Spinal cord (tissue), 10 donors: ENCODE results near the gene SMARCA4. TPM values are rescaled to one million over a fixed set of nuclear protein-coding genes. Genes with fewer than 3 reads are reported as not detected.
"Not testable (repeated sequence)": the region's sequence is repeated elsewhere in the genome, so short reads cannot be mapped to it uniquely, and the experiment has no call there.

Source experiments
- DNase-seq, 6 donors: peaks; one replicate each; pipeline versions ENCODE4 v3.0.0 to v3.0.0-alpha.2; 2013 to 2015; ENCODE audit warnings: low spot score in 6 of 6, low read depth in 4 of 6
- H3K27ac ChIP-seq: one replicate; pipeline ENCODE4 v1.5.1; 2013; ENCODE audit warnings: low read depth, low read length, control low read depth
- H3K27me3 ChIP-seq: one replicate; pipeline ENCODE4 v1.6.1; 2013; ENCODE audit warnings: low read length; ENCODE audit not compliant: control insufficient read depth, insufficient read depth
- H3K36me3 ChIP-seq: one replicate; pipeline ENCODE4 v1.6.1; 2013; ENCODE audit warnings: low read length; ENCODE audit not compliant: control insufficient read depth, insufficient read depth
- H3K4me1 ChIP-seq: one replicate; pipeline ENCODE4 v1.6.1; 2013; ENCODE audit warnings: low read length; ENCODE audit not compliant: control insufficient read depth, insufficient read depth
- H3K4me3 ChIP-seq: one replicate; pipeline ENCODE4 v1.5.1; 2013; ENCODE audit warnings: low read depth, low read length, control low read depth
- H3K9me3 ChIP-seq: one replicate; pipeline ENCODE4 v1.6.1; 2013; ENCODE audit warnings: low read length; ENCODE audit not compliant: control insufficient read depth, insufficient read depth
- WGBS: methylation state at CpG from one replicate; pipeline ENCODE4 v1.1.5; 2013; ENCODE audit warnings: missing lambda C conversion rate; ENCODE audit not compliant: insufficient coverage; 5-methylcytosine and 5-hydroxymethylcytosine counted together
- polyA plus RNA-seq, 2 donors: library from polyadenylated mRNA; unstranded; fragments of 120-200 nt; gene quantifications; one replicate each; pipeline ENCODE4 v1.2.1, GENCODE V29; 2013; ENCODE audit not compliant: insufficient read length in 2 of 2
- total RNA-seq, 2 donors: library from RNA; depleted of rRNA in 1 of 2; stranded (reverse); fragments of 120-200 nt in 1 of 2; fragments of >200 nt in 1 of 2; gene quantifications; one replicate each; pipeline versions ENCODE4 v1.2.3 to v1.2.4, GENCODE V29; 2013 to 2014
- donor health status: healthy.

SMARCA4 gene
- total and polyA plus RNA-seq, 4 donors, result 86.5 to 228 (median 159) TPM

- DNase-seq, H3K4me3 ChIP-seq, H3K9me3 ChIP-seq, H3K27me3 ChIP-seq, H3K36me3 ChIP-seq, H3K27ac ChIP-seq: not testable (repeated sequence)
- 94% methylated on average over 8 of the region's 19 CpGs for WGBS
- H3K4me1 ChIP-seq, result peaks cover 24% of the 10 kb centered on the region
Measured at GRCh38 chr19:10959277-10959968, 1.4 kb upstream of the SMARCA4 start.

- DNase-seq, result peak in 2 of 6 donors; percentile 57 to 63
- Histone ChIP-seq H3K36me3 (peaks cover 6% of the 10 kb centered on the region), H3K4me1 (peaks cover 34% of the 10 kb centered on the region), H3K9me3 (no peaks in the 10 kb centered on the region), H3K4me3 (peak overlapping the region; percentile 94), H3K27ac (peak overlapping the region; percentile 90), H3K27me3 (no peaks in the 10 kb centered on the region)
- WGBS, result under 1% methylated on average over 88 of the region's 92 CpGs
Measured at GRCh38 chr19:10961073-10961860, 437 bp downstream of the SMARCA4 start.

GRCh38 chr19:10962863-10963262 is 2.0 kb downstream of the SMARCA4 start:
- H3K36me3 ChIP-seq, result peaks cover 10% of the 10 kb centered on the region
- H3K4me1 ChIP-seq, result peaks cover 40% of the 10 kb centered on the region
- WGBS, result 79% methylated on average over 6 of the region's 10 CpGs
- no peak overlapping the region for H3K4me3 ChIP-seq
- no peak for DNase-seq
- H3K27ac ChIP-seq, result no peak overlapping the region
- H3K9me3 ChIP-seq, result no peaks in the 10 kb centered on the region
- no peaks in the 10 kb centered on the region for H3K27me3 ChIP-seq

- no peak for DNase-seq
- 61% methylated on average over 2 of the region's 4 CpGs for WGBS
- no peak overlapping the region for H3K4me3 ChIP-seq
- H3K4me1 ChIP-seq, result peaks cover 46% of the 10 kb centered on the region
- H3K27ac ChIP-seq, result no peak overlapping the region
- H3K27me3 ChIP-seq, result no peaks in the 10 kb centered on the region
- no peaks in the 10 kb centered on the region for H3K9me3 ChIP-seq
- peaks cover 14% of the 10 kb centered on the region for H3K36me3 ChIP-seq
Measured at GRCh38 chr19:10963865-10964264, 3.0 kb downstream of the SMARCA4 start.

DNA sequence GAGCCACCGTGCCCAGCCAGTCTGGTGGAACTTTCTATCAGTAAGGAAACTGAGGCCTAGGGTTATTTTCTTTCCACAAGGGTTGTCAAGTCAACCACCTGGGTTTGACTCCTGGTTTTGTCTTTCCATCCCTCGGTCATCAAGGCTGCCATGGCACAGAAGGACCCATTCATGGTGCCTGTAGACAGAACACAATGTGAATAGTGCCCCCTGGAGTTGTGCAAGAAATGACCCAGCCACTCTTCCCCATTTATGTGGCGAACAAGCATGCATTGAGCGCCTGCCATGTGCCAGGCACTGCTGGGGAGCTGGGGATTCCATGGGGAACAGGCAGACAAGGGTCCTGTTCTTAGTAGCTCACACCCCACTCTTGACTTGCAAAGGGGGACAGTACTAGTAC is 4.1 kb downstream of the SMARCA4 start:
- Histone ChIP-seq H3K36me3 (peaks cover 14% of the 10 kb centered on the region), H3K27ac (no peak overlapping the region), H3K4me1 (peaks cover 46% of the 10 kb centered on the region), H3K9me3 (no peaks in the 10 kb centered on the region), H3K27me3 (no peaks in the 10 kb centered on the region), H3K4me3 (no peak overlapping the region)
- peak in 1 of 6 donors; percentile 36 for DNase-seq
- WGBS, result 61% methylated on average over 3 of the region's 4 CpGs

GRCh38 chr19:10965398-10965797 is 4.6 kb downstream of the SMARCA4 start:
- Histone ChIP-seq H3K36me3 (peaks cover 14% of the 10 kb centered on the region), H3K27me3 (no peaks in the 10 kb centered on the region), H3K4me1 (peaks cover 42% of the 10 kb centered on the region), H3K27ac (no peak overlapping the region), H3K4me3 (no peak overlapping the region), H3K9me3 (no peaks in the 10 kb centered on the region)
- no peak for DNase-seq
- WGBS, result no CpG with 5 or more reads among the region's 6 CpGs

DNA sequence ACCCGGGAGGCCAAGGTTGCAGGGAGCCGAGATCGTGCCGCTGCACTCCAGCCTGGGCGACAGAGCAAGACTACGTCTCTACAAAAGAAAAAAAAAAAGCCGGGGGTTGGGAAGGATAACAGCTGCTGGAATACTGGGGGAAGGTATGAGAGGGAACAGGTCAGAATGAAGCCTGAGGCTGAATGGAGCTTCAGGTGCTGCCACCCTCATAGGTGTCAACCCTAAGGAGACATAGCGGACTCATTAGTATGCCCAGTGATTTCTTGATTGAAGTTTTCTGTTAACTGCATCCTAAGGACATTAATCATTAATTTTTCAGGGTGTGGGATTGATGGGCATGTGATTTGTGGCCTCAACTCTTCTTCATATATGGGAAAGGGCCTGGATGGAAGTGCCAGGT is 6.0 kb downstream of the SMARCA4 start:
- no peak overlapping the region for H3K27ac ChIP-seq
- no peaks in the 10 kb centered on the region for H3K27me3 ChIP-seq
- H3K4me1 ChIP-seq, result peaks cover 42% of the 10 kb centered on the region
- no peaks in the 10 kb centered on the region for H3K9me3 ChIP-seq
- H3K36me3 ChIP-seq, result peaks cover 14% of the 10 kb centered on the region
- 82% methylated on average over 7 of the region's 8 CpGs for WGBS
- no peak overlapping the region for H3K4me3 ChIP-seq
- DNase-seq, result no peak

GRCh38 chr19:10968527-10969135 is 7.8 kb downstream of the SMARCA4 start:
- H3K36me3 ChIP-seq, result peaks cover 14% of the 10 kb centered on the region
- no peaks in the 10 kb centered on the region for H3K9me3 ChIP-seq
- no peak overlapping the region for H3K4me3 ChIP-seq
- H3K27me3 ChIP-seq, result no peaks in the 10 kb centered on the region
- WGBS, result 67% methylated on average over 7 of the region's 10 CpGs
- H3K27ac ChIP-seq, result no peak overlapping the region
- DNase-seq, result no peak
- peaks cover 27% of the 10 kb centered on the region for H3K4me1 ChIP-seq

GRCh38 chr19:10971107-10971726 is 10.4 kb downstream of the SMARCA4 start:
- Histone ChIP-seq H3K27me3 (no peaks in the 10 kb centered on the region), H3K4me1 (peaks cover 29% of the 10 kb centered on the region), H3K27ac (no peak overlapping the region), H3K9me3 (no peaks in the 10 kb centered on the region), H3K4me3 (no peak overlapping the region), H3K36me3 (peaks cover 11% of the 10 kb centered on the region)
- WGBS, result 79% methylated on average over 7 of the region's 8 CpGs
- no peak for DNase-seq
